GM23248 (cell line): ENCODE results near the gene PRMT2.

Experiments
- EZH2 ChIP-seq: fragments of 200-600 bp; sonication (generic); IDR thresholded peaks from 2 replicates; pipeline ENCODE4 v1.6.1; 2018; ENCODE audit warnings: antibody characterized with exemption, mild to moderate bottlenecking; ENCODE audit not compliant: insufficient read depth, poor library complexity, severe bottlenecking
- EZH2phosphoT487 ChIP-seq: fragments of 200-600 bp; sonication (generic); IDR thresholded peaks from 2 replicates; pipeline ENCODE4 v1.6.1; 2018; ENCODE audit warnings: antibody characterized with exemption, moderate library complexity, mild to moderate bottlenecking, low read depth; ENCODE audit not compliant: insufficient read depth

DNA sequence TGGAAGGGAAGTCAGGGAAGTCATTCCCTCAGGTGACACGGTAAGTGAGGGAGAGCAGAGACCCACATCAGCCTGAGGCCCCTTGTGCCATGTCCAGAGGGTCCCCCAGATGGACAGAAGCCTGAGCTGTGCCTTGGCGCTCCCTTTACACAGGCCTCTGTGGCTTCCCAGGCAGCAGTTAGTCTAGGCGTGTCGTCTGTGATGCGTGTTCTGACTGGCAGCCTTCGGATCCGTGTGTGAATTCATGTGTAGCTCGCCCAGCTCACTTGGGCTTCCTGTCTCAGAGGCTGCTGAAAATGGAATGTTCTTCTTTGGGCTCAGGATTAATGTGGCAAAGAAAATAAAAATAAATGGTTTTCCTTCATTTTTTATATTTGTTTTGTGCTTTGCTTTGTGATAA lies 28.3 kb downstream of the PRMT2 start:
- TF ChIP-seq EZH2phosphoT487, result no peak
- TF ChIP-seq EZH2, result no peak
